H1 (cell line): ENCODE measurements around the gene NSUN6.

Experiments
- CTCF ChIP-seq, 3 experiments: IDR thresholded peaks; 1 replicate in 2 of 3; 2 replicates in 1 of 3; pipeline versions ENCODE4 v1.5.1 to v1.6.1; 2011; ENCODE audit warnings: low read length in 3 of 3, mild to moderate bottlenecking in 3 of 3, inconsistent platforms in 2 of 3, low read depth in 1 of 3, moderate library complexity in 1 of 3; ENCODE audit not compliant: insufficient read depth in 1 of 3; ENCODE audit errors: control extremely low read depth in 1 of 3
- EP300 ChIP-seq, 2 experiments: IDR thresholded peaks; 1 replicate in 1 of 2; 2 replicates in 1 of 2; pipeline ENCODE4 v1.6.1; 2011 to 2012; ENCODE audit warnings: low read depth in 2 of 2, low read length in 2 of 2, mild to moderate bottlenecking in 2 of 2, borderline replicate concordance in 1 of 2, inconsistent platforms in 1 of 2, moderate library complexity in 1 of 2
- KDM1A ChIP-seq: fragments of 200-600, 300-600 bp; sonication (generic); IDR thresholded peaks from 2 replicates; pipeline ENCODE4 v1.7.1; 2016; ENCODE audit warnings: mild to moderate bottlenecking, low read length, borderline replicate concordance
- POLR2A ChIP-seq, 2 experiments: IDR thresholded peaks; 1 replicate in 1 of 2; 2 replicates in 1 of 2; pipeline ENCODE4 v1.6.1; 2011; ENCODE audit warnings: low read depth in 2 of 2, low read length in 2 of 2, mild to moderate bottlenecking in 2 of 2; ENCODE audit errors: control extremely low read depth in 1 of 2
- SIN3A ChIP-seq, 2 experiments: IDR thresholded peaks in 1 of 2; conservative IDR thresholded peaks in 1 of 2; 2 replicates each; pipeline ENCODE4 v1.6.1; 2011 to 2012; ENCODE audit warnings: low read length in 2 of 2, improper control_type of control experiment in 1 of 2, low read depth in 1 of 2, mild to moderate bottlenecking in 1 of 2
- TCF12 ChIP-seq: IDR thresholded peaks from 2 replicates; pipeline ENCODE4 v1.6.1; 2011; ENCODE audit warnings: low read depth, mild to moderate bottlenecking, low read length
- YY1 ChIP-seq: IDR thresholded peaks from 2 replicates; pipeline ENCODE4 v1.6.1; 2011; ENCODE audit warnings: low read depth, mild to moderate bottlenecking, low read length
- TF ChIP-seq, protein P1 (sequence below): IDR thresholded peaks from 2 replicates; pipeline ENCODE4 v1.6.1; 2012; ENCODE audit warnings: inconsistent platforms

GRCh38 chr10:18689498-18689897, 38.1 kb upstream of the NSUN6 start:
- TF ChIP-seq EP300 (IDR thresholded peaks at IDR 0.05; ENCODE audit: borderline replicate concordance in 1 of 2, low read depth in 2 of 2, low read length in 2 of 2), result no peak
- no peak for TF ChIP-seq POLR2A (IDR thresholded peaks at IDR 0.05; ENCODE audit: control extremely low read depth in 1 of 2, low read depth in 2 of 2, low read length in 2 of 2)
- TF ChIP-seq CTCF (IDR thresholded peaks at IDR 0.05; ENCODE audit: control extremely low read depth in 1 of 3, insufficient read depth in 1 of 3, low read depth in 1 of 3, low read length in 3 of 3), result peak in 1 of 3 experiments; percentile 7; a peak in 1 of 4 replicates
- TF ChIP-seq TCF12, result no peak
- no peak for TF ChIP-seq KDM1A
- no peak for TF ChIP-seq YY1
- TF ChIP-seq SIN3A (conservative IDR thresholded peaks at IDR 0.05 in 1 of 2, IDR thresholded peaks at IDR 0.05 in 1 of 2; ENCODE audit: low read depth in 1 of 2, low read length in 2 of 2), result no peak
- TF ChIP-seq, protein P1, sequence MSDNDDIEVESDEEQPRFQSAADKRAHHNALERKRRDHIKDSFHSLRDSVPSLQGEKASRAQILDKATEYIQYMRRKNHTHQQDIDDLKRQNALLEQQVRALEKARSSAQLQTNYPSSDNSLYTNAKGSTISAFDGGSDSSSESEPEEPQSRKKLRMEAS, result no peak
